GM19238 (cell line): ENCODE data around the gene ATXN1.
A peak's percentile ranks its signal among the peaks of the same experiment; 100 is the strongest.

Experiments
- DNase-seq: peaks from one replicate; pipeline ENCODE4 v3.0.0; 2011; ENCODE audit warnings: low spot score; ENCODE audit not compliant: insufficient read length

Gene ATXN1

DNA sequence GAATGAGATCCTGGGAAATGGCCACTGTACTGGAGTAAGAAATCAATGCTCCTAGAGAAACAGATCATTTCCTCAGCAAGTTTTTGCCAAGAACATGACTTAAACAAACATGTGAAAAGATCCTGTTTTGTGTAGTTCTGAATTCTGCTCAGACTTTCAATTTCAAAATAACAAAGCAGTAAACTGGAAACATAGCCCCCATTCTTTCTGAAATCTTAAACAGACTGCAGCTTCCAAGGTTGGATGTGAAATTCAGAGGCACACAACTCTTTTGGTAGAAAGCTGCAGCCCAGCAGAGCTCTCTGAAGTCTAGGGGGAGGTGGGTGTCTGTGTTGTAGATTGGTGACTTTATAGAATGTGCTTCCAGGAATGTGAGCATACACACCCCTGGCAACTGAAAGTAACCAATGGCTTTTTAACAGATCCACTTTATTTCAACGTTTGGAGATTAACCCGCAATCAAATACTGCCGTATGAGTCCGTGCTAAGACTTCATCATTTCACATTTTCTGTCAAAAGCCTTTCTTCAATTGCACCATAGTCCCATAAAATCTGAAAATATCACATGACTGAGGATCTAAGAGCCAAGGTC is 86.4 kb downstream of the ATXN1 start:
- DNase-seq: no peak

DNA sequence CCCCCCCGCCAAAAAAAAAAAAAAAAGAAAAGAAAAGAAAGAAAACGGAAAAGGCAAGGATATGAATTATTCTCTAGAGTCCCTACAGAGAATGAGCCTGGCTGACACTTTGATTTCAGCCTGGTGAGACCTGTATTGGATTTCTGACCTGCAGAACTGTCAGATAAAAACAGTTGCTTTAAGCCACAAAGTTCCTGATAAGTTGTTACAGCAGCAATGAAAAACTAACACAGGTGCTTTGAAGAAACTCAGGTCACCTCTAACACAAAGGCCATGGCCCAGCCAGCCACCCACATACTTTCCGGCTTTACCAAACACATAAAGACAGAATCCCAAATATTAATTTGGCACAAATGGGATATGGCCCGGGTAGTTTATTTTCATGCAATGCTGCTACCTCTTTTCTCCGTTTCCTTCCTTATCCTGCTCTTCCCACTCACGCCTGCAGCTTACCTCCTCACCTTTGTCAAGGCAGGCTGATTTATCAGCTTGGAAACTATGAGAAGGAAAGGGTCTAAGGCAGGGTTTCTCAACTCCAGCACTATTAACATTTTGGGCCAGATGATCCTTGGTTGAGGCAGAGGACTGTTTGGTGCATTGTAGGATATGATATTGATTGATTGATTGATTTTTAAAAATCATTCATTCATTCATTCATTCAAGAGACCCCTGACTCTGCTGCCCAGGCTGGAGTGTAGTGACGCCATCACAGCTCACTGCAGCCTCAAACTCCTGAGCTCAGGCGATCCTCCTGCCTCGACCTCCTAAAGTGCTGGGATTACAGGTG is 88.1 kb downstream of the ATXN1 start:
- no peak for DNase-seq

DNA sequence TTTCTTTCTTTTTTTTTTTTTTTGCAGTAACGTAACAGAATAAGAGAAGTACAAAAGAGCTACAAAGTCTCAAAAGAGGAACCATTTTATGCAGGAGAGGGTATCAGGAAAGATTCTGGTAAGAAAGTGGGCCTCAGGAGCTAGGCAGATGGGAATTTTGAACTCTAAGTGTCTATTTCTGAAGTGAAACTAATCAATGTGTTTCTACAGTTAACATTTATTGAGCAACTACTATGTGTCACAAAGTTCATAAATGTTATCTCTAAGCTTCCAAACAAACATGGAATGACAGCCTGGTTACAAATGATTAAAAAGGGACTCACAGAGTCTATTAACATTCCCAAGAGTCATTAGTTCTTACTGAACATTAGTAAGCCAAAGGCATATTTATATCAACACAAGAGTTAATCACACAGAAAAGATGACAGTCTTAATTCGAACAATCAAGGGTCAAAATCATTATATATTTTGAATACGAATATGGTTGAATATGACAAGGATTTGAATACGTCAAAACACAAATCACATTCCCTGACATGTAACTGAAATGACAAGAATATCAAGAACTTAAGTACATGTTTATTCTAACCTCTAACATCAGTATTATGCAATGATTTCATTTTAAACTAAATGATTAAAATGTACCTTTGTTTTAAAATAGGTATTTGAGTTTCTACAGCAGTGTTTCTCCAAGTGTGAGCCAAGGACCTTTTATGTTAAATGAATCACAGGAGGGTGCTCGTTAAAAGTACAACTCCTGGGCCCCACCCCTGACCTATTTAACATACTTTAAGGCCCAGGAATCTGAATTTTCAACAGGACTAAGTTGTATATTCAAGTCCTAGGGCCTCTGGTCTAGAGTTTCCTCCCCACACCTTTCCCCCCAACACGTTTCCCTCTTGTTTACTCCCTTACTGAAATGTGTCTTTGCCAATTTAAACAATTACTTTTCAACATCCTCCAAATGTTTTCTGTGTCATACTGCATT is 89.7 kb downstream of the ATXN1 start:
- DNase-seq: no peak

DNA sequence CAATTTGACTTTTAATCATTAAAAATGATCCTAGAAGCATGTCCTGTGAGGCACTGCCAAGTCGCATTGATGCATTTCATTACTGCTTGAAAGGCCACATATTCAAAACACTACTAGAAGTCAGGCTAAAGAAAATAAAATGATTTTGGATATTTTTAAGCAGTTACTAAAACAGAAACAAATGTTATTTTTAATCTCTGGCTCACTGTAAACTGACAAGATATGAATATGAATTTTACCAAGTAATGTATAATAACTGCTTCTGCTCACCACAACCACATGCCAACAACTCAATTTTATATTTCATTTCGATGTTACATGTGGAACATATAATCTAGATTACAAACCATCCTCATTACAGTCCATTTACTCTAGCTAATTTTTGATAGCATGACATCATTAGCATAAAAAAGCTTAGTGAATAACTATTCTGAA is 90.6 kb downstream of the ATXN1 start:
- no peak for DNase-seq

DNA sequence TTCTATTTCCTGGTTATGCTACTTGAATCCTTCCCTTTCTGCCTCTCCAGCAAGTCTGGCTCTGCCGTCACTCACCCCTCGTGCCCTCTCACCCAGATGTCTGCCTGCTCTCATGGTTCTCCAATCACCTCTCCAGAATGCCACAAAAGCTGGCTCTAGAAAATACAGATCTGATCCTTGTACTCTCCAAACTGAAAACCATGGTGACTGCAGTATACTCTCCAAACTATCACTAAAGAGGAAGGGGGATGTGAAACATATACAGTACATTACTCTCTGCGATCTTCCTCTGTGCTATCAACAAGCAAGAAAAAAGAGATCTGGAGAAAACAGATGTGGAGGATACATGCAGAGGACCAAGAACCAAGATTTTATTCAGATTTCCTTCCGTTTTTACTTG is 91.1 kb downstream of the ATXN1 start:
- DNase-seq: no peak

DNA sequence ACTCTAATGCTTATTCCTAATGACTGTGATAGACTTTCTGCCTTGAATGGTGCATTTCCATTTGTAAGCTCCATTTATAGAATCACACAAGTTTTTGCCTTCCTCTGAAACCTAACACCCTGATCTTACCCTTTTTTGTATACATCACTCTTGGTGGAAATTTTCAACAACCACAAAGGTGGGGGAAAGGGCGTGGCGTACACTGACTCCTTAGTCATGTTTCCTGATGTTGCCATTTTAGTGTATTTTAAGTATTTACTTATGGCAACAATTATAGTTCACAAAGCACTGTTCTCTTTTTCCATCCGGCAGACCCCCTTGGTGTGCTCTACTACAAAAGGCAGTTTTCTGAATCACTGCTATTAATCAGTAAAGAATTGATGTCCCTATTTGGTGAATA is 92.0 kb downstream of the ATXN1 start:
- DNase-seq: no peak

DNA sequence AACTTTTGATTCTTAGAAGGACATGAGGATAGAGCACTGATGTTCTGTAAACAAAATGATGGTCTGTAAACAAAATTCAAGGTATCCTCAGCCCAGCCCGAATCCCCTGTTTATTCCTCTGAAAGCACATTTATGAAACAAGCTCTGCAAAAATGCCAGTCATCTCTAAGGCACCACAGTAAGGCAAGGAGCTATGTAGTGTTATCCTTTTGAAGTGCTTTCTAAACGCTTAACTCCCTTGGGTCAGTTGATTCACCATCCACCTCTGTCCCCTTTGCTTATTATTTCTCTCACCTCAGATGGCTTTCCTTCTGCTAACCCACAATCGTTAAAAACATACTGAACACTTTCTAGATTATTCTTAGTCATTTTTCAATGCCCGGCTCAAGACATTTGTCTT is 93.8 kb downstream of the ATXN1 start:
- no peak for DNase-seq

DNA sequence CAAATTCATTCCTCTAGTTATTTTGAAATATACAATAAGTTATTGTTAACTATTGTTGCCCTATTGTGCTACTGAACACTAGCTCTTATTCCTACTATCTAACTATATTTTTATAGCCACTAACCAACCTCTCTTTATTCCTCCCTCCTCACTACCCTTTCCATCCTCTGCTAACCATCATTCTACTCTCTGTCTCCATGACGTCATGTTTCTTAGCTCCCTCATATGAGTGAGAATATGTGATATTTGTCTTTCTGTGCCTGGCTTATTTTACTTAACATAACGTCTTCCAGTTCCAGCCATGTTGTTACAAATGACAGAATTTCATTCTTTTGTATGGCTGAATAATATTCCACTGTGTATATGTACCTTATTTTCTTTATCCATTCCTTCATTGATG is 95.3 kb downstream of the ATXN1 start:
- no peak for DNase-seq

DNA sequence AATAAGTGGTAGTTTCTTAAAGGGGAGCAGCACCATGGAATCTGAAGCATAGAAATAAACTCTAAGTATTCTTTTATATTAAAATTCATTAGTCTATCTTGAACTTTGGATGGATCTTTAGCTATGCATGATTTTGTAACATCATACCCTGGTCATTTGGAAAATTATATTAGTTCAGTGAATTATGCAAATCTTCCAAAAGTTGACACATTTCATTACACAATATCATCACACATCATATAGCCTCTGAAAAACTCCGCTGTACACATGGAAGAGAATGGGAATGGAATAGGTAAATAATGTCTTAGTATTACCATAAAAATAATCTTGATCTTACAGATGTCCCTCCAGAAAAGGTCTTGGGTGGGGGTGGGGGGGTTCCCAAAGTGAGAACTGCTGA is 96.1 kb downstream of the ATXN1 start:
- DNase-seq: no peak

DNA sequence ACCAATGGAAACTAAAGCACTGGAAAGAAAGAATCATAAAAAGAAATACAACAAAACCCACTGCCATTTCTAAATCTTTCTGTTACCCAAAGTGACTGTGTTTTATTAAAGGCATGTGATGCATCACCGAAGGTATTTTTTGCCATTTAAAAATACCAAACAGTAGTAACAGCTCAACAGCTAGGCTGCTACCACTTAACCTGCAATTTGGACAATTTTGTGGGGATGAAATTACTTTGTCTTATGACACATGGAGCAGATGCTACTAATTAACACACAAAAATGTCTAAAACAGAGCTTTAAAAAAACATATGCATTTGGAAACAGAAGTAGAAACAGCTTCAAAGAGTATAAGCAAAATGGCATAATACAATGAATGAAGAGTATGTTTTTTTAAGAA is 97.4 kb downstream of the ATXN1 start:
- DNase-seq: no peak

DNA sequence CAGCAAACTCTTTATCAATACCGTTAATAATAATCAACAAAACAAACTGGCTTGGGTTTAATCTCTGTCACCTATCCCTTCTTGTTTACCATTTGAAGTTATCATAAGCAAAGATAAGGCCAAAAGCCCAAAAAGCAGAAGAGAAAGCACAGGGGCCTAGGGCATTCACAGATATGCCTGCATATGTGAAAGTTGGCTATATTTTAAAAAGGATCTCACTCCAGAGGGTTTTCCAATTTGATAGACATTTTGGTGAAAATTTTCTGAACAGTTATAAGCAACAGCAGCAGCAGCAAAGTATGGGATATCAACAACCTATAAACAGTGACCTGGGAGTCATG is 101.1 kb downstream of the ATXN1 start:
- no peak for DNase-seq

DNA sequence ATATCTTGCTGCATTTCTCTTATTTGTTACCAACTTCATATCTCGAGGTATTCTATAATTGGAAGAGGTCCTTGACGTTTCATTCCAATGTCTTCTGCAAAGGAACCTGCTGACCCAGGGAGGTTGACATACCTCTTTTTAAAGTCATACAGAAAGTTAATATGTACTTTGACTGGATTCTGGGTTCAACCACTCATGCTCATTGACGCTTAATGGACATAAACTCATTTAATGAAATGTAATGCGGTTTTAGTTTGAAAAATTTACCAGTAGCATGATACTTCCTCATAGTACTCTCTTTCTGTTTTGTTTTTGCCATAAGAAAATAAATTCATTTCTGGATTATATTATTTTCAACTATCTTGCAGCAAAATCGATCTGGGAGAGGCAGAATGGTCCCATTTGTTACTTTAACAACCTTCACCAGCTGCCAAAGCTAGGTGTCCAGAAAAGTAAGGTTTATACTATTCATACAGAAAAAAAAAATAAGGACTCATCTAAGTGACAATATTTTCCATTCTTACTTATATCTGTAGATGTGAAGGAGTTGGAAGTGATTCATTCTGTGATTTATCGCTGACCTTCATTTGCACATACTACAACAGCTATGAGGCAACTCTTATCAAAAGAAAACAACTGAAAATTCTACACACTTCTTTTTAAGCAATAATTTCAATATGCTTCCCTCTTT is 101.6 kb downstream of the ATXN1 start:
- DNase-seq: no peak

DNA sequence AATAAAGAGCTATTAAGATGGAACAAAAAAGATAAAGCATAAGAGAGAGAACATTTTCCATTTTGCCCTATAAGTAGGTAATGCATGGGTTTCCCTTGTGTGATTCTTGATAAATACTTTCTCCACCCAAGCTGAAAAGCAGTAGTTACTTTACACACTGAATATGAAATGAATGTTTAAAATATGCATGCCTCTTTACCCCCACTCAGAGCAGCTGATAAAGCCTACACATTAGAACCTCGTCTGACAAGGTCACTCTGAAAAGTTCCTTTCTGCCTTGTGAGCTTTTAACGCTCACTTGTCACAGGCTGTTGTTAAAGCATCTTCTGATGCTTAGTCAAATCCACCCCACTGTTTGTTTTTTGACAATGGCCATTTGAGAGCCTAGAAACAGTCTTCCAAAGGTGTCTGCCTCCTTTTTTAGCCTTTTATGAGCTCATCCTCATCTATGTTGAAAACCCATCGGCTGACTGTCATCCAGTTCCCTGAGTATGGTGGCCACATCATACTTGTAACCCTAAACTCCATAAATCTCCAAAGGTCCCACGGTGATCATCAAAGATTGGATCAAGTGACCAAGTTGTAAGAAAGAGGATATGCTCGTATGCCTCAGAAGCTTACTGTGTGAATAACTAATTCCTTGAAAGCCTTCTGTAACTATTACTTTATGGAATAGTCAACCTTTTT is 102.8 kb downstream of the ATXN1 start:
- no peak for DNase-seq

DNA sequence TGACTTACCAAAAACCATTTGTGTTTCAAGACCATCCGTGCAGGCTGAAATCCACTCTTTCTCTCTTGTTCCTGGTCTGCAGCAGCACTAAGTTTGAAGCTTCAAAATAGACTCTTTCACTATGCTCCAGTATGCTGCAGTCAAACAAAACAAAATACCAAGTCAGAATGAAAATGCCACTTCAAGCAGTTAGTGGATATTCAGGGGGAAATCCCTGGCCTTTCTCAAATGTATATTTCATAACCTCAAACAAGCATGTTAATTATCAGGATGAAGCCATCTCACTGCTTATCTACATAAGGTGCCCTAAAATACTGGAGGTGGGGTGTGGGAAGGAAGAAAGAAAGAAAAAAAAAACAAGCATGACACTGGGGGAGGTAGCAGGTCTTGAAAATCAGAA is 103.5 kb downstream of the ATXN1 start:
- DNase-seq: no peak

DNA sequence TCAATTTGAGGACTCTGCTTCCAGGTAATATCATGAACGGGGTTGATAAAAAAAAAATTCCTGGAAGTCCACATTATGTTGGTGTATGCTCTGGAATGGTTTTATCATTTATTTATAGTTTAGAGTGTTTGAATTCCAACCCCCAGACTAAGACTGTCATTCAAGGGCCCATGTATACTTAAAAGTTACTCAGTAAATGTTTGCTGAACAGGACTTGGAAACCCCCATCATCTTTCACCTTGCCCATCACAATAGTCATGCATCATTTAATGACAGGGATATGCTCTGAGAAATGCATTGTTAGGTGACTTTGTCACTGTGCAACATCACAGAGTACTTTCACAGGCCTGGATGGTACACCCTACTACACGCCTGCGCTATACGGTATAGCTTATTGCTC is 104.8 kb downstream of the ATXN1 start:
- DNase-seq: no peak

DNA sequence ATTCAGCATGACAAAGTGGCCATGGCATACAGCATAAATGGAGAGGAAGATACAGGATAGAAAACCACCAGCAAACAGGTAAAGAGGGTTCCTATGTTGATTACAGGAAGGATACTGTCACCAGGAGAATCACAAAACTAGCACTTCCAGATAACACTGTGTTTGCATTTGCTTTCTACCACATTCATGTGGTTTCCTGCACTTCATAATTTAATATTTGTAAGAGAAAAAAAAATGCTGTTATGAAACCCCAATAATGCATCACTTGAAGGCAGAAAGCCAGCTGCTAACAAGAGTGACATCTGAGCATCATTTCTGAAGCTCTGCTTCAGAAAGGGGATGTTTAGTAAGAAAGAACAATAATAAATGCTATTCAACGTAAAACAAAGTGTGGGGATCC is 106.6 kb downstream of the ATXN1 start:
- DNase-seq: no peak

DNA sequence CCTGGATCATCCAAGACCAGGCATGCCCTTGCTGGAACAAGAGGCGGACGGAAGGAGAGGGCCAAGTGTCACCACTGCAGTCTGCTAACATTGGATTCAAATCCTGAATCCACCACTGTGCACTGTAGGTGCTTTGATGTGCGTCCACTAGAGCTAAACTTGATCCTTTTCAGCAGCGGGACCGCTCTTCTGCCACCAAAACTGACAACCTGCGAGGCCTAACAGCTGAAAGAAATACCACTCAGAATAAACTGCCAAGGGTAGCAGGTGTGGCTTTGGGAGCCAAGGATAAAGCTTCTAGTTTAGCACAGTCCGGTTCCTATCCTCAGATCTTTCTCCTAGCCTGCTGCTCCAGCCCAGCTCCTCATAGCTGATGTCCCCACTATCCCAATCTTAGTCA is 108.0 kb downstream of the ATXN1 start:
- DNase-seq: no peak

DNA sequence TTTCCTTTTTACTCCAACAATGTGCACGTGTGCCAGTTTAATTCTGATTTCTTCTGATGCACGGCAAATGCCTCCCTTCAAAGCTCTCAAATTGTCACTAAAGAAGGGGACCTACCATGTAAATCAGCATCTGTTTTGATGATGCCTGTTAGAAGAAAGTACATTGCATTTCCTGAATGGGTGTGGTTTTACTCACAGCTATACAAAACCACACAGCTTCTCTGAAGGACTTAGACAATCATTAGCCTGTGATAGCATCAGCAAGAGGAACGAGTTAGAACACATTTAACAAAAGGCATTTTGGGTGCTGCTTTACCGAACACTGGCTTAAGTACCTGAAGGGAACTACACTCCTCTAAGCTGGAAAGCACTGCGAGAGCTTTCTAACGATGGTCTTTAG is 109.4 kb downstream of the ATXN1 start:
- DNase-seq: peak; percentile 44

DNA sequence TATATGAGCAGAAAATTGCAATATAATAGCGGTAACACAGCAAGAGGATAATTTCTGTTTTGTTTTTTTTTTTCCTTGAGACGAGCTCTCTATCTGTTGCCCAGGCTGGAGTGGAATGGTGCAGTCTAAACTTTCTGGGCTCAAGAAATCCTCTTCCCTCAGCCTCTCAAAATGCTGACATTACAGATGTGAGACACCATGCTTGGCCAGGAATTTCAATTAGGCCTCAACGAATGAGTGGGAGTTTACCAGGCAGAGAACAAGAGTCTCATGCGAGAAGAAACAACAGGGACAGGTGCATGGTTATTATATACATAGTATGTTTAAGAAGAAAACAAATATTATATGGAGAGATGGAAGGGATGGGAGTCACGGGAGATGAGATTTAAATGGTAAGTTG is 111.4 kb downstream of the ATXN1 start:
- no peak for DNase-seq

DNA sequence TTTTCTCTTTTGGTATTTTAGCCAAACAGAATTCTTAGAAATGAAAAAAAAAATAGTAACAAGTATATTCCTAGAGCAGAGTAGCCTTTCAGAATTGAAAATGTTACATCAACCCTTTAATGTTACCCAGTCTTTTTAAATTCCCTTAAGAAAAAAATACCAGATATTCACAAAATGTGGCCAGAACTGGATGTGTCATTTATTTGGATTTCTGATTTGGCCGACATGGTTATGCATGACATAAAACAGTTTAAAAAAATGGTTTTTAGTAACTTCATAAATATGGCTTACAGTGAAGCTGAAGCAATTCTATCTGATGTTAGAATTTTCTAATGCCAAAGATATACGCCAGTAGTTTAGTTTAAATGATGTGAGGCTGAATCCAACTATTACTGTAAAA is 112.0 kb downstream of the ATXN1 start:
- DNase-seq: no peak

DNA sequence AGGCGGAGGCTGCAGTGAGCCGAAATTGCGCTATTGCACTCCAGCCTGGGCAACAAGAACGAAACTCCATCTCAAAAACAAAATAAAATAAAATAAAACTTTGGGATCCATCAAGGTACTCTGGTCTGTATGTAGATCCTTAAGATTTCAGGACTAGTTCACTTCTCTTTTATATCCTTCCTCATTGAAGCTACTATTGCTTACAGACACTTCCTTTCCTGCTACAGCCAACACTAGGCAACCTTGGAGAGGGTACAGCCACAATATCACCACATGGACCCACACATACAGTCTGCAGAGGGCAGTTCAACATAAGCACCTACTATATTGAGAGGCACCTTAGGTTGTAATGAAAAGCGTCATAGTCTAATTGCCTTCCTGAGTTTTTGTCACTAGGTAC is 113.3 kb downstream of the ATXN1 start:
- DNase-seq: no peak
